ENCODE measurements around the gene PCDHAC2.

Gene PCDHAC2, protein sequence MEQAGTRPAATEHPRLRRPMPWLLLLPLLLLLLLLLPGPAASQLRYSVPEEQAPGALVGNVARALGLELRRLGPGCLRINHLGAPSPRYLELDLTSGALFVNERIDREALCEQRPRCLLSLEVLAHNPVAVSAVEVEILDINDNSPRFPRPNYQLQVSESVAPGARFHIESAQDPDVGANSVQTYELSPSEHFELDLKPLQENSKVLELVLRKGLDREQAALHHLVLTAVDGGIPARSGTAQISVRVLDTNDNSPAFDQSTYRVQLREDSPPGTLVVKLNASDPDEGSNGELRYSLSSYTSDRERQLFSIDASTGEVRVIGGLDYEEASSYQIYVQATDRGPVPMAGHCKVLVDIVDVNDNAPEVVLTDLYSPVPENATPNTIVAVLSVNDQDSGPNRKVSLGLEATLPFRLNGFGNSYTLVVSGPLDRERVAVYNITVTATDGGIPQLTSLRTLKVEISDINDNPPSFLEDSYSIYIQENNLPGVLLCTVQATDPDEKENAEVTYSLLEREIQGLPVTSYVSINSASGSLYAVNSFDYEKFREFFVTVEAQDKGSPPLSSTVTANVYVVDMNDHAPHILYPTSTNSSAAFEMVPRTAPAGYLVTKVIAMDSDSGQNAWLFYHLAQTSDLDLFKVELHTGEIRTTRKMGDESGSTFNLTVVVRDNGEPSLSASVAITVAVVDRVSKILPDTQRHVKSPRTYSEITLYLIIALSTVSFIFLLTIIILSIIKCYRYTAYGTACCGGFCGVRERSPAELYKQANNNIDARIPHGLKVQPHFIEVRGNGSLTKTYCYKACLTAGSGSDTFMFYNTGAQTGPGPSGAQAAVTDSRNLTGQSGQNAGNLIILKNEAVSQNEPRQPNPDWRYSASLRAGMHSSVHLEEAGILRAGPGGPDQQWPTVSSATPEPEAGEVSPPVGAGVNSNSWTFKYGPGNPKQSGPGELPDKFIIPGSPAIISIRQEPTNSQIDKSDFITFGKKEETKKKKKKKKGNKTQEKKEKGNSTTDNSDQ

DNA sequence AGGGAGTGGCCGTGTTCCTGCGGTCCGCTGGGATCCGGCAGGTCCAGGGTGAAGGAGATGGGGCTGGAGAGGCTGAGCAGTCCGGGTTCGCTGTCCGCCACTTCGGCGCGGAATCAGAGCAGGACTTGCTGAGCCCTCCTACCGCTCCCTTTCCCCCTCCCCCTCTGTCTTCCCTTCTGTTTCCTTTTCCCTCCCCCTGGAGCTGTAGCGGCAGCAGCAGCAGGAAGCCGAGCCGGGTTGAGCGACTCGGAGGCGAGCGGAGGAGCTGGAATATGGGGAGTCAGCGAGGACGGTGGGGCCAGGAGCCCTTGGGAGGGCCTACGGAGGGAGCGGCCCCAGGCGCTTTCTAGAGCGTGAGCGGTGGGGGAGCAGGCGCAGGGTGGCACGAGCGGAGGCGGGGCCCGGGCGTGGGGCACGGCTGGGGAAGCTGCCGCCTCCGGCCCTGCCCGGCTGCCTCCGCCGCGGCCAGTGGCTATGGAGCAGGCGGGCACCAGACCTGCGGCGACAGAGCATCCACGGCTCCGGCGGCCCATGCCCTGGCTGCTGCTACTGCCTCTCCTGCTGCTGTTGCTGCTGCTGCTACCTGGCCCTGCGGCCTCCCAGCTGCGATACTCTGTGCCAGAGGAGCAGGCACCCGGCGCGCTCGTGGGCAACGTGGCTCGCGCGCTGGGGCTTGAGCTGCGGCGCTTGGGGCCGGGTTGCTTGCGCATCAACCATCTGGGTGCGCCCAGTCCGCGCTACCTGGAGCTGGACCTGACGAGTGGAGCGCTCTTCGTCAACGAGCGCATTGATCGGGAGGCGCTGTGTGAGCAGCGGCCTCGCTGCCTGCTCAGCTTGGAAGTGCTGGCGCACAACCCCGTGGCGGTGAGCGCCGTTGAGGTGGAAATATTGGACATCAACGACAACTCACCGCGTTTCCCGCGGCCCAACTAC lies at the start of gene PCDHAC2:
Gene PCDHAC2, plus strand, starts transcription at position 184 of the 933 bp plus-strand sequence. Its CDS starts 291 bp downstream, at position 475.
- no peak for DNase-seq

DNA sequence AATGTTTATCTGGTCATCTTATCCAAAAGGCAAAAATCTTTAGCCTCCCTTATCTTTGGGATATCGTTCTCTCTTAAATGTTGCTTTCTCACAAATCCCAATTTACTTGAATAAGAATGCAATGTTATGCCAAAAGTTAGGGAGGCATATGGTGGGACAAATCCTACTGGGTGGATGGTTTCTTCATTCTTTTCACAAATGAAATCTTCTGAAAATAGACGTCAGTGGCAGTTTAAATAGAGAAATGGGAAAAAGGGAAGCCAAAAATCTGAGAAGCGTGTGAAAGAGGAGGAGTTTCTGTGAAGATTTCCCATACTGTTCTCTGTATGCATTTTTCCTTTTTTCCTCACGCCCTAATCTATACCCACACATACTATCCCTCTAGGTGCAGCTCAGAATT lies 42.7 kb upstream of the PCDHAC2 start:
- DNase-seq = no peak

DNA sequence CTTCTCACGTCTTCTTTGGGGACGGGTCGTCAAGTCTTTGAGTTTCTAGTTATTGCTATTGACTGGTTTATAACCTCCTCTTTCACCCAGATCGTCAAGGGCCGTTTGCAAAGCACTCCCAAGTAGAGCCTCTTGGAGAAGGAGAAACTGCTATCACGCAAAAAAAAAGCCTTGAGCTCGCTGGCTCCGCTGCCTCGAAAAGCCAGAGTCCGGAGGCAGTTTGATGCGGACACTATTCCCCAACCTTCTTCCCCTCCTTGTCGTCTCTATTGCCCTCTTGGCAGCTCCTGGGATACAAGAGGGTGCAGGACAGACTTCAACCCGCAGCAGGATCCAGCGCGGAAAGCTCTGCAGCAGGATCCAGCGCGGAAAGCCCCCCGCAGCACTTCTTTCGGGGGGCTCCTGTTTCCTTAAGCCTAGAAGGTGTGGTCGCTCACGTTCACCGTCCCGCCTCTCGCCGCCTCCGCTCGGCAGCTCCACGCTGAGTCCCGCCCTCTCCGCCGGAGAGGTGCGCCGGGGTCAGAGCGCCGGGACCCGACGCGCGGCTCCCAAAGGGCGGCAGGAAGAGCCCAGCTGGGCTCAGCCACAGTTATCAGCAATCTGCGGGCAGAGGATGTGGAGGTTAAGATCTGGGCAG lies 40.4 kb upstream of the PCDHAC2 start, which contains the start of gene PCDHAC1:
Gene PCDHAC1, plus strand, starts transcription at position 494 of the 637 bp plus-strand sequence. CDS start 594 bp downstream, outside the sequence.
- DNase-seq = no peak

DNA sequence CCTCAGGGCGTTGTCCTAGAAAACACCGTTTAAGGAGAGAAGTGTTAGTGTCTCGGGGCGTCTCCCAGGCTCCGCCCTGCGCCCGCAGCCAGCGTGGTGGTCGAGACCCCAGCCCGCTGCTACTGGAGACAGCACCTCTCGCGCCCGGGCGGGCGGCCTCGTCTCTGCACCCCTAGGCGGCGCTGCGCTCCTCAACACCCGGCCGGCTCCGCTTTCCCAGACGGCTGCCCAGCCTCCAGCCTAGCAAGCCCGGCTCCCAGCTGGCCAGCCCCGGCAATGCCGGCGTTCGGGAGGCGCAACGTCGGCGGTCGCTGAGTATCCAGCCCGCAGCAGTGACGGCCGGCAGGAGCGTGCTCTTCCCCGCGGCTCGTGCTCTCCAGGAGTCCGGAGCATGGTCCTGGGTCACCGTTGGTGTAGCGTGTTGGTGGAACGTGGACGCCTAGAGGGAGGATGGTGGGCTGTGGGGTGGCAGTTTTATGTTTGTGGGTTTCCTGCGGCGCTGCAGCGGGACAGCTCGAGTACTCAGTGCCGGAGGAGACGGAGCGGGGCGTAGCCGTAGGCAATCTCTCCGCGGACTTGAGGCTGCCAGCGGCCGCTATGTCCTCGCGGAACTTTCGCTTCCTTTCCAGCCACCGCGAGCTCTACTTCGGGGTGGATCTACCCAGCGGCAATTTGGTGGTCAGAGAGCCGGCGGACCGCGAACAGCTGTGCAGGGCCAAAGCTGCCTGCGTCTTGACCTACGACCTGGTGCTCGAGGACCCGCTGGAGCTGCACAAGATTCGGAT lies 39.6 kb upstream of the PCDHAC2 start:
- DNase-seq = peak; percentile 21

DNA sequence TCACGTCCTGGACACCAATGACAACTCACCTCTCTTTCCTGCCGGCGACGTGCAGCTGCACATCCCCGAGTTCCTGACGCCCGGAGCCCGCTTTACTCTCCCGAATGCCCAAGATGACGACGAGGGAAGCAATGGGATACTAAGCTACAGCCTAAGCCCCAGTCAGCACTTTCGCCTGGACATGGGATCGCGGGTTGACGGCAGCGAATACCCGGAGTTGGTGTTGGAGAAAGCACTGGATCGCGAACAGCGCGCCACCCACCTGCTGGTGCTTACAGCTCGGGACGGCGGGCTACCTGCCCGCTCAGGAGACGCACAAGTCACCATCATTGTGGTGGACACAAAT lies 39.1 kb upstream of the PCDHAC2 start:
- DNase-seq = no peak

DNA sequence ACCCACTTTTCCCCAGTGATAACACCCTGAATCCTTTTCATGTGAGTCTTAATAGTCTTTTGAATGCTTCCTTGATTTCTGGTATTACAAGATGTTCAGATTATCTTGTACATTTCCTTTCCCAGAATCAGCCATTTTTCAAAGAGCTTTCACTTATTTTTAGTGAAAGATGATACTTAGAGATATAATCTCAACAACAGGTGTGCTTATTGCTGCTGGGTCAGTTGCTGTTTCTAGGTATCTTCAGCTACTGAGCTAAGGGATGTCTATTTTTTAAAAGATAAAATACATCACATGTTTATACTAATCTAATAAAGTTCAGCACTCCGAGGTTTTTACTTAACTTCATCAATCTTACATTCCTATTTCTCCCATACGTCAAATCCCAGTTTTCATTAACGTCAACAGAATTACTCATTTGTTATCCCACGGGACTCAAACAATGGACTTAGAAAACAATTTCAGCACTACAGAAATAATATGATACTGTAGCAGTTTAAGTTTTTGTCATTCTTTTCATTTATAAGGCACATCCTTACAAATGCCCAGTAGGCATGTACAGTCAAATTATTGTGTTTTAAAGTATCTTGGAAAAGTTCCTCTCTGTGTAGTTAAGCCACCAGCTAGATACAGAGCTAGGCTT lies 31.2 kb upstream of the PCDHAC2 start:
- no peak for DNase-seq

DNA sequence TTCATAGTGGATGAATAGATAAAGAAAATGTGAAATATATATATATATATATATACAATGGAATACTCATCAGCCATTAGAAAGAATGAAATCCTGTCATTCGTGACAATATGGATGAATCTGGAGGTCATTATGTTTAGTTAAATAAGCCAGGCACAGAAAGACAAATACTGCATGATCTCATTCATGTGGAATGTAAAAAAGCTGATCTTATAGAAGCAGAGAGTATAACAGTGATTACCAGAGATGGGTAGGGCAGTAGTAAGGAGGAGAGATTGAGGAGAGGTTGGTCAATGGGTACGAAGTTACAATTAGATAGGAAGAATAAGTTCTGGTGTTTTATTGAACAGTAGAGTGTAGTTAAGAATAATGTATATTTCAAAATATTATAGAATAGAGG lies 19.7 kb upstream of the PCDHAC2 start:
- DNase-seq = no peak

DNA sequence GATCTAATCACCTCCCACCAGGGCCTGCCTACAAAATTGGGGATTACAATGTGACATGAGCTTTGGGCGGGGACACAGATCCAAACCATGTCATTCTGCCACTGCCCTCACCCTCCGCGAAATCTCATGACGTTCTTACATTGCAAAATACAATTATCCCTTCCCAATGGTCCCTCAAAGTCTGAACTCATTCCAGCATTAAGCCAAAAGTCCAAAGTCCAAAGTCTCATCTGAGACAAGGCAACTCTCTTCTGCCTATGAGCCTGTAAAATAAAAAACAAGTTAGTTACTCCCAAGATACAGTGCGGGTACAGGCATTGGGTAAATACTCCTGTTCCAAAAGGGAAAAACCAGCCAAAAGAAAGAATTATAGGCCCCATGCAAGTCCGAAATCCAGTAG lies 14.6 kb upstream of the PCDHAC2 start:
- DNase-seq = no peak

DNA sequence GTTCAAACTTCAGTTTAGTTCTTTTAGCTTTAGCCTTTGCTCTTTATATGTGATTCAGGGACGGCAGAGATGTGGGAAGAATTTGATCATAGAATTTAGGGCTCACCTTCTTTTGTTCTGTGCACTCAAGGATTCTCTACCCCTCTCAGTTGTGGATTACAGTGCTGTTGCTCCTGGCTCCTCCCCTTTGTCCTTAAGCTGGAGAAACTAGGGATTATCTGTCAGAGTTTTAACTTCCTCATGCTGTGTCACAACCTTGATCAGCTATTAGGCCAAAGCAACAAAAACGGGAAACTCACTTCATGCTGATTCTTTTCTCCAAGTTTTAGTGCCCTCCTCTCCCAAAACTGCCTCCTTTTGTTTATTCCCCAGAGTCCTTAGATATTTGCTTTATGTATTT lies 13.0 kb upstream of the PCDHAC2 start:
- no peak for DNase-seq

DNA sequence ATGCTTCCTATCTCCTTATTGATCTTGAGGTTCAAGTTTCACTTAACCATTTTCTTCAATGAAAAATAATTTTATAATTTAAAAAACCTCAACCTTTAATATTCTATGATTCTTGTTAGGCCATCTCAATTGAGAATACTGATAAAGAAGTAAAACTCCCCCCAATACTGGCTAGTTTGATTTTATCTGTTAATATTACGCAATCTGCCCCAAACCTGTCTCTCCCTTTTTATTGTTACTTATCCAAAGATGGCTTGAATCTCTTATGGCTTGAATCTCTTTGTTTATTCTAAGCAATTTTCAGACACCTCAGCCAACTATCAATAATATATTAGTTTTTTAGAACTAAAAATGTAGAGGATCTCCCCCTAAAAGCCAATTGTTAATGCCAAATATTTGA lies 4.1 kb upstream of the PCDHAC2 start:
- no peak for DNase-seq

DNA sequence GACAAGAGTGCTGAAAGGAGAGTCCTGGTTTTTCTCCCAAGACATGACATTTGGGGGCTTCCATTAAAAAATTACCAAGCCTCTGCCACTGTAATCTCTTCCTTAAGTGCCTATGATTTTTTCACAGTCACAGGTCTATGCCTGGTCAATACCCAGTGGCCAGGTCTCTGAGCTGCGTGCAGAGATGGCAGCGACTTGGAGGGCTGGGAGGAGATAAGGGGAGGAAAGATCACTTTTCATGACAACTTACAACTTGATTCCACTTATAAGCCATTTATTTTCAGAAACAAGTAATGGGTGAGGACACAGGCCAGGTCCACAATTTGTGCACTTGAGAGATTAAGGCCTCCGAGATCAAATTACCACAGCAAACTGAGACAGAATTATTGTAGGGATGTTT lies 1.9 kb upstream of the PCDHAC2 start:
- DNase-seq = no peak

DNA sequence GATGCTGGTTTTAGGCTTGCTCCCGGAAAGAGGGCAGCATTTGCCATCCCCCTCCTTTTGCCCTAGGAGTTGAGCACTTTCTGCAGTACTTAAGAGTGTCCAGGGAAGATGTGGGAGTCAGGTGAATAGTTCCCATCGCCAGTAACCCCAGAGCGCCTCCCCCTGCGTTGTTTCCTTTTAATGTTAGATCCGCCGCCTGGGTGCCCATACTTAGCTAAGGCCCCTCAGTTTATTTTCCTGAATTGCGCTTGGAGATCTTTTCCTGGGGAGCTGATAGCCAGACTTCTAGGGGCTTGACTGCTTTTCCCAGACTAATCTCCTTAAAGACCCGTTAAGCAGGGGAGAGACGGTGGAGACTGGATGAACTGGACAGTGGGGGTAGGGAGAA lies 377 bp upstream of the PCDHAC2 start:
- no peak for DNase-seq

DNA sequence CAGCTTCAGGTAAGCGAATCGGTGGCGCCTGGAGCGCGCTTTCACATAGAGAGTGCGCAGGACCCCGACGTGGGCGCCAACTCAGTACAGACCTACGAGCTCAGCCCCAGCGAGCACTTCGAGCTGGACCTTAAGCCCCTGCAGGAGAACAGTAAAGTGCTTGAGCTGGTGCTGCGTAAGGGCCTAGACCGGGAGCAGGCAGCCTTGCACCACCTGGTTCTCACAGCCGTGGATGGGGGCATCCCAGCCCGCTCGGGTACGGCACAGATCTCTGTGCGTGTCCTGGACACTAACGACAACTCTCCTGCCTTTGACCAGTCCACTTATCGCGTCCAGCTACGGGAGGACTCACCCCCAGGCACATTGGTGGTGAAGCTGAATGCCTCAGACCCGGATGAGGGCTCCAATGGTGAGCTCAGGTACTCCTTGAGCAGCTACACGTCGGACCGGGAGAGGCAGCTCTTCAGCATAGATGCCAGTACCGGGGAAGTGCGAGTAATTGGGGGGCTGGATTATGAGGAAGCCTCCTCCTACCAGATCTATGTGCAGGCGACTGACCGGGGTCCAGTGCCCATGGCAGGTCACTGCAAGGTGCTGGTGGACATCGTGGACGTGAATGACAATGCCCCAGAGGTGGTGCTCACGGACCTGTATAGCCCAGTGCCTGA lies 1.1 kb downstream of the PCDHAC2 start:
- no peak for DNase-seq

DNA sequence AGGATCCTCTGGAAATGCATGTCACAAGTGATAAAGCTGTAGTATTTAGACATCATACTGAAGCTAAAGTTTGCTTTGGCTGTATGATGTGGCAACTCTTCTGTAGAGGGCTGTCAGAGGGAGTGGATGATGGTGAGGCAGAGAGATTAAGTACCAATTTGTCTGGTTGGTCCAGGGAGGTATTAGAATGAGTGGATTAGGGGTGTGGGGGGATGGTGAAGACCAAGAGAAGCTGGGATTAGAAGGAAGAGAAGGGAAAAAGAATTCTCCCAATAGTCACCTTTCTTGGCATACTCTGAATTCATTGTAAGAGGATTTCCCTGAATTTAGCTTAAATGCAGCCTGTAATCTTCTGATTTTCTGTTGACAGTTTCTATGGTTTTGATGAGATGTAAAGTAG lies 3.6 kb downstream of the PCDHAC2 start:
- no peak for DNase-seq

DNA sequence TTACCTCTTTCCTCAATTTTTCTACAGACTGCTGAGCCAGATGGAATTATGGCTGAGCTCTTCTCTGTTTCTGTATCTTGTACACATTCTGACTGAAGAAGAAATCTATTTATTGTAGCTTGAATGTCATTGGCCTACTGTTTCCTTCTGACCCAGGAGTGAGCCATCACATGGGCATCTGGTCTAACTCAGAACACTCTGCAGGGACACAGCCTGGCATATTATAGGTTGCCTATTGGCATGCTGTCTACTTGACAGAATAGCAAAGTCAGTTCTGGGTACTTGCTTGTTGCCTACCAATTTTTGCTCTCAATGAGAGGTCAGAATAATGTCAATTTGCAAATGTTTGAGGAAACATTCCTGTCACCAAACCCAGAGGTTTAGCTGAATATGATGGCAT lies 7.3 kb downstream of the PCDHAC2 start:
- no peak for DNase-seq

DNA sequence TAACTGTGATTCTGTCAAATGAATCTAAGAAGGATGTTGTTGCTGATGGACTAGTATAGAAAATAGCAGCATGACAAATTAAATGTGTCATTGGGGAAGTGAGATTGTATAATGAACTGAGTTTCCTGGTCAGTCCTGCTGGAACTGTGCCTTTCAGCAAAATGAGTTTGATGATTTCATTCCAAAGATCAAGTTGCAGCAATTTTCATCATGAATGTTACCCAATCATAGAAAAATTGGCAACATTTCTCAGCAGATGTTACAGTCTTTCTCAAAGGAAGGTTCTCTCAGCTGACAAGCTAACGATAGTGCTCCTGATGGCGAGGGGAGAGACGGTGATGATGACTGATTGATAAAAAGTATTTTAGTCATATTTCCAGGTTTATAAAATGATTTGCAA lies 10.7 kb downstream of the PCDHAC2 start:
- no peak for DNase-seq

DNA sequence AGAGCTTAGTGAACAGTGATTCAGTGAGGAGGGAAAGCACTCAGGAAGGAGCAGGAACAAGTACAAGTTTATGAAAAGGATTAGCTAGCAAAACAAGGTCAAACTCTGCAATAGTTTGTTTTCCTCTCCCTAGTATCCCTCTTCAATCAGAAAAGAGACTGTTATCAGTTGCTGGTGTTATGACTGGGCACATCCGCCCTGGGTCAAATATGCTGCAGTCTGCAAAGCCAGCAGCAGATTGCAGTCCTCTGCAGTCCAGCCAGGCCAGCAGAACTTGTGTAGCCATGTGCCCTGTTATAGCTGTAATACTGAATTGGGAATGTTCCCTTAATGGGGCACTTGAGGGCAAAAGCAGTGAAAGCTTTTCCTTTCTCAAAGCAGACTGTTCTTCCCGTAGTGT lies 12.0 kb downstream of the PCDHAC2 start:
- DNase-seq = no peak

DNA sequence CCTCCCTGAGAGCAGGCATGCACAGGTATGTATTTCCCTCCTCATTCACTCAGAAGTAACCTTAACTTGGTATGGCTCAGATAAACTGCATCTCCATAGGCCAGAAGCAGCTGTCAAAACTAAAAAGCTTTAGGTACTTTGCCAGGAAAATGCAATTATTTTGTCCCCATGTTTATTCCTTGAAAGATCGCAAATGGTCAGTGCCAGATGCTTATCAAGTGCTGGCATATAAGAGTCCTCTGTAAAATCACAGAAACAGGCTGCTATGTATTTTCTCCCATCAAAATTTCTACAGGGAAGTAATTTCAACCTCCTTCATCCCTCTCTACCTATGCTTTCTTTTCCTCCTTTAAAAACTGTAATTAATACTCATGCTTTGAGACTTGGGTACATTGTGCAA lies 12.7 kb downstream of the PCDHAC2 start:
- no peak for DNase-seq

DNA sequence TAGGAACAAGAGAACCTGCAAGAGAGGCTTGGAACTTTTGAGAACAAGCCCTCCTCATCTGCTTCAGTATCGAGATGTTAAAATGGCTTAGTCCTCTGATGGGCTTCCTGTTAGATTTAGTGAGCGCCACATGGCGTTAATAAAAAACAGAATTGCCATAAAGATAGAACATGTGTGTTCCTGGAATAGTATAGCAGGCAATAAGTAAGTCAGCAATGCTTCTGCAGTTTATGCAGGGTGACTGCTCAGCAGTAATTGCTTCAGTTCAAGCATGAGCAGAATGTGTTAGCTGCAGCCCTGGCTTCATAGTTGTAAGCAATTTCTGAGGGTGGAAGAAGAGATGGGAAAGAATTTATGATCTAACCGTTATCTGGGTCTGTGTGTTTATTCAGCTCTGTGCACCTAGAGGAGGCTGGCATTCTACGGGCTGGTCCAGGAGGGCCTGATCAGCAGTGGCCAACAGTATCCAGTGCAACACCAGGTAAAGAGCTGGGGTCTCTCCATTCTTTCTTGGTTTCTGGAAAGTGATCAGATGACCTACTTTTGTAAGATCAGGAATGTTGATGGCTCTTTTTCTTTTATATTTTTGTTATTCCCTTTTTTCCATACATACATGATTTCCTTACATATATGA lies 15.9 kb downstream of the PCDHAC2 start:
- no peak for DNase-seq

DNA sequence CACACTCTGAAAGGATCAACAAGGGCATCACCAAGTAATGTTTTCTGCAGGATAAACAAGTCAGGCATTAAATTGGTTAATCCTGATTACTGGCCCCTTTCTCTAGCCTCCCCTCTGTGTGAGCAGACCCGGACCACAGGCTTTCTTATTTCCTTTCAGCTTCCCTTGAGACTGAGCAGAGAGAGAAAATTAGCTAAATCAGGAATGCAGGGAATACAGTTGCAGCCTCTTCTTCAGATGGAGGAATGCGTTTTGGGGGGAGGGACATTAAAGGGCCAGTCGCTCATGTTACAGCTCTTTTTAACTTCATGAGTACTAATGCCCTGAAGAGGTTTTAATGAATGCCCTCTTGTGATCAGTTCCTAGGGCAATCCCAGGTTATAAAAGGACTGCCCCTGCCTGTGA lies 19.8 kb downstream of the PCDHAC2 start:
- DNase-seq = no peak

All from activated naive CD4-positive, alpha-beta T cell treated with Interleukin-2 at 50 U/mL for 16 hours (primary cell).